ENCODE measurements around the gene ATF3.

GRCh38 chr1:212600071-212600915 is 8.3 kb upstream of the ATF3 start:
- TF ChIP-seq, protein P1, sequence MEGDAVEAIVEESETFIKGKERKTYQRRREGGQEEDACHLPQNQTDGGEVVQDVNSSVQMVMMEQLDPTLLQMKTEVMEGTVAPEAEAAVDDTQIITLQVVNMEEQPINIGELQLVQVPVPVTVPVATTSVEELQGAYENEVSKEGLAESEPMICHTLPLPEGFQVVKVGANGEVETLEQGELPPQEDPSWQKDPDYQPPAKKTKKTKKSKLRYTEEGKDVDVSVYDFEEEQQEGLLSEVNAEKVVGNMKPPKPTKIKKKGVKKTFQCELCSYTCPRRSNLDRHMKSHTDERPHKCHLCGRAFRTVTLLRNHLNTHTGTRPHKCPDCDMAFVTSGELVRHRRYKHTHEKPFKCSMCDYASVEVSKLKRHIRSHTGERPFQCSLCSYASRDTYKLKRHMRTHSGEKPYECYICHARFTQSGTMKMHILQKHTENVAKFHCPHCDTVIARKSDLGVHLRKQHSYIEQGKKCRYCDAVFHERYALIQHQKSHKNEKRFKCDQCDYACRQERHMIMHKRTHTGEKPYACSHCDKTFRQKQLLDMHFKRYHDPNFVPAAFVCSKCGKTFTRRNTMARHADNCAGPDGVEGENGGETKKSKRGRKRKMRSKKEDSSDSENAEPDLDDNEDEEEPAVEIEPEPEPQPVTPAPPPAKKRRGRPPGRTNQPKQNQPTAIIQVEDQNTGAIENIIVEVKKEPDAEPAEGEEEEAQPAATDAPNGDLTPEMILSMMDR (IDR thresholded peaks at IDR 0.05; ENCODE audit: borderline replicate concordance, extremely low read depth, low read length, poor library complexity, severe bottlenecking): no peak
- TF ChIP-seq EZH2 (IDR thresholded peaks at IDR 0.05; ENCODE audit: borderline replicate concordance, low read depth, low read length, severe bottlenecking): no peak
